H9 (cell line): ENCODE data around the gene MARCHF9. TPM values are rescaled to one million over a fixed set of nuclear protein-coding genes. Genes with fewer than 3 reads are reported as not detected.

ENCODE experiments used
- DNase-seq: peaks from one replicate; pipeline ENCODE4 v3.0.0-alpha.2; 2017
- H2AFZ ChIP-seq: one replicate; pipeline ENCODE4 v1.6.1; 2013; ENCODE audit warnings: mild to moderate bottlenecking, low read length, control low read depth, moderate library complexity
- H2AK5ac ChIP-seq: 2 replicates; pipeline ENCODE4 v1.6.1; 2013; ENCODE audit warnings: low read length, control low read depth, mixed read lengths; ENCODE audit not compliant: insufficient read length
- H2BK120ac ChIP-seq: one replicate; pipeline ENCODE4 v1.6.1; 2013; ENCODE audit warnings: low read depth, mild to moderate bottlenecking, low read length, control low read depth, inconsistent platforms; ENCODE audit not compliant: poor library complexity, severe bottlenecking
- H2BK12ac ChIP-seq: 2 replicates; pipeline ENCODE4 v1.6.1; 2013; ENCODE audit warnings: low read length, control low read depth, mixed read lengths, low read depth; ENCODE audit not compliant: insufficient read length
- H2BK15ac ChIP-seq: 2 replicates; pipeline ENCODE4 v1.6.1; 2013; ENCODE audit warnings: low read depth, low read length, control low read depth
- H2BK20ac ChIP-seq: one replicate; pipeline ENCODE4 v1.6.1; 2013; ENCODE audit warnings: low read depth, mild to moderate bottlenecking, low read length, control low read depth, inconsistent platforms; ENCODE audit not compliant: poor library complexity, severe bottlenecking
- H2BK5ac ChIP-seq: 2 replicates; pipeline ENCODE4 v1.6.1; 2013; ENCODE audit warnings: low read length, control low read depth, mixed read lengths; ENCODE audit not compliant: insufficient read length
- H3K14ac ChIP-seq: 2 replicates; pipeline ENCODE4 v1.6.1; 2013; ENCODE audit warnings: low read length, control low read depth; ENCODE audit not compliant: insufficient read depth
- H3K18ac ChIP-seq: 2 replicates; pipeline ENCODE4 v1.6.1; 2013; ENCODE audit warnings: low read depth, mild to moderate bottlenecking, mixed read lengths, low read length, control low read depth; ENCODE audit not compliant: insufficient read length
- H3K23ac ChIP-seq: 2 replicates; pipeline ENCODE4 v1.6.1; 2013; ENCODE audit warnings: low read length, control low read depth, mixed read lengths, low read depth; ENCODE audit not compliant: insufficient read length
- H3K23me2 ChIP-seq: 2 replicates; pipeline ENCODE4 v1.6.1; 2013; ENCODE audit warnings: low read depth, mild to moderate bottlenecking, mixed read lengths, low read length, control low read depth; ENCODE audit not compliant: insufficient read length, poor library complexity, severe bottlenecking
- H3K27ac ChIP-seq: 2 replicates; pipeline ENCODE4 v1.5.1; 2013; ENCODE audit warnings: low read length, control low read depth, mixed read lengths, low read depth; ENCODE audit not compliant: insufficient read length
- H3K27me3 ChIP-seq: 2 replicates; pipeline ENCODE4 v1.6.1; 2013; ENCODE audit warnings: low read length, control low read depth, inconsistent platforms; ENCODE audit not compliant: insufficient read depth
- H3K4ac ChIP-seq: 2 replicates; pipeline ENCODE4 v1.6.1; 2013; ENCODE audit warnings: low read depth, mild to moderate bottlenecking, control low read depth, inconsistent platforms, low read length, moderate library complexity
- H3K4me1 ChIP-seq: 2 replicates; pipeline ENCODE4 v1.6.1; 2013; ENCODE audit warnings: low read length, control low read depth, inconsistent platforms; ENCODE audit not compliant: insufficient read depth
- H3K4me2 ChIP-seq: 2 replicates; pipeline ENCODE4 v1.6.1; 2013; ENCODE audit warnings: low read length, control low read depth, mixed read lengths; ENCODE audit not compliant: insufficient read length, insufficient read depth
- H3K56ac ChIP-seq: 2 replicates; pipeline ENCODE4 v1.6.1; 2013; ENCODE audit warnings: low read depth, mild to moderate bottlenecking, mixed read lengths, low read length, control low read depth; ENCODE audit not compliant: insufficient read length
- H3K79me1 ChIP-seq: 2 replicates; pipeline ENCODE4 v1.6.1; 2013; ENCODE audit warnings: low read depth, mild to moderate bottlenecking, moderate library complexity, low read length, control low read depth, inconsistent platforms; ENCODE audit not compliant: insufficient read depth, poor library complexity, severe bottlenecking
- H3K79me2 ChIP-seq: 2 replicates; pipeline ENCODE4 v1.6.1; 2013; ENCODE audit warnings: low read length, control low read depth, inconsistent platforms; ENCODE audit not compliant: insufficient read depth
- H3K9ac ChIP-seq: 2 replicates; pipeline ENCODE4 v1.6.1; 2013; ENCODE audit warnings: low read length, control low read depth, mixed read lengths; ENCODE audit not compliant: insufficient read length; ENCODE audit errors: extremely low read depth
- H3K9me3 ChIP-seq: one replicate; pipeline ENCODE4 v1.6.1; 2013; ENCODE audit warnings: low read depth, low read length, inconsistent platforms; ENCODE audit not compliant: control insufficient read depth
- H3T11ph ChIP-seq: one replicate; pipeline ENCODE4 v1.6.1; 2013; ENCODE audit warnings: mild to moderate bottlenecking, low read length, control low read depth, inconsistent platforms
- H4K20me1 ChIP-seq: one replicate; pipeline ENCODE4 v1.6.1; 2013; ENCODE audit not compliant: control insufficient read depth, insufficient read length, insufficient read depth
- H4K5ac ChIP-seq: 2 replicates; pipeline ENCODE4 v1.6.1; 2013; ENCODE audit warnings: low read depth, mild to moderate bottlenecking, mixed read lengths, low read length, control low read depth; ENCODE audit not compliant: insufficient read length
- H4K8ac ChIP-seq: replicated peaks from 2 replicates; pipeline ENCODE4 v1.6.1; 2013; ENCODE audit warnings: low read length, control low read depth, mixed read lengths, low read depth; ENCODE audit not compliant: insufficient read length
- H4K91ac ChIP-seq: 2 replicates; pipeline ENCODE4 v1.6.1; 2013; ENCODE audit warnings: low read depth, mild to moderate bottlenecking, moderate library complexity, mixed read lengths, low read length, control low read depth; ENCODE audit not compliant: insufficient read length
- H3K27ac Mint-ChIP-seq, 3 experiments: 2 replicates in 2 of 3; 3 replicates in 1 of 3; pipeline ENCODE4 v1.8.0; 2020 to 2021; ENCODE audit warnings: mixed read lengths in 3 of 3, mild to moderate bottlenecking in 1 of 3, moderate library complexity in 1 of 3
- H3K27me3 Mint-ChIP-seq: 2 replicates; pipeline ENCODE4 v1.8.0; 2021; ENCODE audit warnings: low read depth, mild to moderate bottlenecking, moderate library complexity, mixed read lengths
- H3K36me3 Mint-ChIP-seq, 3 experiments: 2 replicates in 2 of 3; 3 replicates in 1 of 3; pipeline ENCODE4 v1.8.0; 2020 to 2021; ENCODE audit warnings: low read depth in 3 of 3, mixed read lengths in 3 of 3; ENCODE audit not compliant: insufficient read depth in 1 of 3
- H3K4me1 Mint-ChIP-seq, 2 experiments: 2 replicates each; pipeline ENCODE4 v1.8.0; 2020; ENCODE audit warnings: mixed read lengths in 2 of 2
- H3K4me3 Mint-ChIP-seq, 2 experiments: 2 replicates in 1 of 2; 3 replicates in 1 of 2; pipeline ENCODE4 v1.8.0; 2020 to 2021; ENCODE audit warnings: mild to moderate bottlenecking in 2 of 2, mixed read lengths in 2 of 2, moderate library complexity in 1 of 2
- H3K9me3 Mint-ChIP-seq, 2 experiments: 2 replicates in 1 of 2; 3 replicates in 1 of 2; pipeline ENCODE4 v1.8.0; 2020; ENCODE audit warnings: mild to moderate bottlenecking in 2 of 2, mixed read lengths in 2 of 2, moderate library complexity in 1 of 2
- WGBS: extraction: QIAGEN DNeasy Blood & Tissue Kit; methylation state at CpG from one replicate; pipeline ENCODE4 v1.1.7; 2013; ENCODE audit warnings: missing lambda C conversion rate, low lambda C conversion rate, mixed read lengths; ENCODE audit not compliant: insufficient read length; ENCODE audit errors: extremely low coverage; 5-methylcytosine and 5-hydroxymethylcytosine counted together
- total RNA-seq: library from RNA; stranded (reverse); gene quantifications from 2 replicates; pipeline ENCODE4 v1.2.1, GENCODE V29; 2021
- TF ChIP-seq, protein P1 (sequence below): fragments of 200-600 bp; sonication (generic); conservative IDR thresholded peaks from 3 replicates; pipeline ENCODE4 v1.8.0; 2021; ENCODE audit warnings: antibody characterized with exemption, mild to moderate bottlenecking

The MARCHF9 gene
- total RNA-seq, 1 experiment from 2014 or later: 20.5 TPM

GRCh38 chr12:57727758-57728395 is 27.0 kb upstream of the MARCHF9 start:
- Histone ChIP-seq H2BK12ac (no peak overlapping the region), H3K27me3 (peaks cover 20% of the 10 kb centered on the region; the same call in 1 of the 2 replicates), H3K14ac (no peak overlapping the region), H2BK20ac (no peak overlapping the region), H4K91ac (no peak overlapping the region), H2AFZ (no peak overlapping the region), H2BK5ac (no peak overlapping the region), H2AK5ac (no peak overlapping the region), H3K9me3 (no peaks in the 10 kb centered on the region), H3K23ac (no peak overlapping the region), H3K4me2 (peak overlapping the region; percentile 96), H3K56ac (no peak overlapping the region), H2BK120ac (no peak overlapping the region), H3K18ac (no peak overlapping the region), H3T11ph (no peak overlapping the region), H3K79me2 (no peaks in the 10 kb centered on the region), H2BK15ac (no peak overlapping the region), H3K4me1 (no peaks in the 10 kb centered on the region; the same call in 1 of the 2 replicates), H4K20me1 (no peaks in the 10 kb centered on the region), H3K27ac (no peak overlapping the region), H3K9ac (no peak overlapping the region), H4K8ac (no peak overlapping the region), H3K79me1 (no peaks in the 10 kb centered on the region), H3K4ac (no peak overlapping the region), H4K5ac (no peak overlapping the region), H3K23me2 (peaks cover 14% of the 10 kb centered on the region)
- H3K4me3 Mint-ChIP-seq: peak overlapping the region; percentile 73 to 78
- WGBS: no CpG with 5 or more reads among the region's 21 CpGs
- peaks cover 0 to 2% (median 0%) of the 10 kb centered on the region in 3 experiments; a peak in 1 of 7 replicates for H3K36me3 Mint-ChIP-seq
- TF ChIP-seq, protein P1, sequence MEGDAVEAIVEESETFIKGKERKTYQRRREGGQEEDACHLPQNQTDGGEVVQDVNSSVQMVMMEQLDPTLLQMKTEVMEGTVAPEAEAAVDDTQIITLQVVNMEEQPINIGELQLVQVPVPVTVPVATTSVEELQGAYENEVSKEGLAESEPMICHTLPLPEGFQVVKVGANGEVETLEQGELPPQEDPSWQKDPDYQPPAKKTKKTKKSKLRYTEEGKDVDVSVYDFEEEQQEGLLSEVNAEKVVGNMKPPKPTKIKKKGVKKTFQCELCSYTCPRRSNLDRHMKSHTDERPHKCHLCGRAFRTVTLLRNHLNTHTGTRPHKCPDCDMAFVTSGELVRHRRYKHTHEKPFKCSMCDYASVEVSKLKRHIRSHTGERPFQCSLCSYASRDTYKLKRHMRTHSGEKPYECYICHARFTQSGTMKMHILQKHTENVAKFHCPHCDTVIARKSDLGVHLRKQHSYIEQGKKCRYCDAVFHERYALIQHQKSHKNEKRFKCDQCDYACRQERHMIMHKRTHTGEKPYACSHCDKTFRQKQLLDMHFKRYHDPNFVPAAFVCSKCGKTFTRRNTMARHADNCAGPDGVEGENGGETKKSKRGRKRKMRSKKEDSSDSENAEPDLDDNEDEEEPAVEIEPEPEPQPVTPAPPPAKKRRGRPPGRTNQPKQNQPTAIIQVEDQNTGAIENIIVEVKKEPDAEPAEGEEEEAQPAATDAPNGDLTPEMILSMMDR: no peak
- no peak overlapping the region for H3K27ac Mint-ChIP-seq
- H3K27me3 Mint-ChIP-seq: peaks cover 95% of the 10 kb centered on the region
- no peaks in the 10 kb centered on the region; a peak in 1 of 5 replicates for H3K9me3 Mint-ChIP-seq
- H3K4me1 Mint-ChIP-seq: peaks cover 12 to 17% of the 10 kb centered on the region in 2 experiments
- peak; percentile 89 for DNase-seq
